Adrenal gland (tissue), 5 donors: ENCODE measurements around the gene APMAP.

Experiments
- CTCF ChIP-seq, 6 experiments: fragments of 450-650 bp in 4 of 6; fragments of 200-600 bp in 2 of 6; sonication (generic) in 1 of 6; IDR thresholded peaks; 1 replicate in 5 of 6; 2 replicates in 1 of 6; pipeline versions ENCODE4 v1.5.1 to v1.8.0; 2016 to 2021; ENCODE audit warnings: antibody characterized with exemption in 6 of 6, mild to moderate bottlenecking in 2 of 6, moderate library complexity in 1 of 6
- POLR2A ChIP-seq, 2 donors: fragments of 450-650 bp; IDR thresholded peaks; one replicate each; pipeline ENCODE4 v1.6.1; 2017; ENCODE audit warnings: antibody characterized with exemption in 2 of 2, mild to moderate bottlenecking in 2 of 2, moderate library complexity in 1 of 2
- donor health status: DM: no; HTN: no; CAD: no.

- TF ChIP-seq CTCF (IDR thresholded peaks at IDR 0.05): no peak
- no peak for TF ChIP-seq POLR2A (IDR thresholded peaks at IDR 0.05)
Observed at GRCh38 chr20:25008388-25009217, 16.1 kb upstream of the APMAP start.
